WI38 (cell line): ENCODE results near the gene ASPG.

Source experiments
- H3K4me3 ChIP-seq: 2 replicates; pipeline ENCODE4 v1.5.1; 2011; ENCODE audit warnings: low read depth, mild to moderate bottlenecking, control low read depth, low read length
- TF ChIP-seq, protein P1 (sequence below): IDR thresholded peaks from 2 replicates; pipeline ENCODE4 v1.5.1; 2012; ENCODE audit warnings: low read depth, mild to moderate bottlenecking, control low read depth, low read length

The ASPG gene

DNA sequence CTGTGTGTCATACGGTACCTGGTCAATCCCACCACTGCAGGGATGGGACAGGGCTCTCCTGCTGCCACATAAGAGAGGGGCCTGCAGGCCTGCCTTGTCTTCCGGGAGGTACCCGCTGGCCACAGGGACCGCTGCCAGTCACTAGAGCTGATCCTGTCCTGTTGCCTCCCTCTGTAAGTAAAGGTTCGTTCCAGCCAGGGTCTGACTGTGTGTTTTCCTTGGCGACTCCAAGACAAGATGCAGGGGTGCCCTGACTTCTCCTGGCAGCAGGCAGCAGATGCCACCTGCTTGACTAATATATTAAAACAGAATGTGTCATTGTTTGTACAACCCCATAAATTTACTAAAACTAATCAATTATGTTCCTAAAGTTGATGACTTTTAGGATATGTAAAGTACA is 41.5 kb upstream of the ASPG start:
- H3K4me3 ChIP-seq: no peak overlapping the region
- TF ChIP-seq, protein P1, sequence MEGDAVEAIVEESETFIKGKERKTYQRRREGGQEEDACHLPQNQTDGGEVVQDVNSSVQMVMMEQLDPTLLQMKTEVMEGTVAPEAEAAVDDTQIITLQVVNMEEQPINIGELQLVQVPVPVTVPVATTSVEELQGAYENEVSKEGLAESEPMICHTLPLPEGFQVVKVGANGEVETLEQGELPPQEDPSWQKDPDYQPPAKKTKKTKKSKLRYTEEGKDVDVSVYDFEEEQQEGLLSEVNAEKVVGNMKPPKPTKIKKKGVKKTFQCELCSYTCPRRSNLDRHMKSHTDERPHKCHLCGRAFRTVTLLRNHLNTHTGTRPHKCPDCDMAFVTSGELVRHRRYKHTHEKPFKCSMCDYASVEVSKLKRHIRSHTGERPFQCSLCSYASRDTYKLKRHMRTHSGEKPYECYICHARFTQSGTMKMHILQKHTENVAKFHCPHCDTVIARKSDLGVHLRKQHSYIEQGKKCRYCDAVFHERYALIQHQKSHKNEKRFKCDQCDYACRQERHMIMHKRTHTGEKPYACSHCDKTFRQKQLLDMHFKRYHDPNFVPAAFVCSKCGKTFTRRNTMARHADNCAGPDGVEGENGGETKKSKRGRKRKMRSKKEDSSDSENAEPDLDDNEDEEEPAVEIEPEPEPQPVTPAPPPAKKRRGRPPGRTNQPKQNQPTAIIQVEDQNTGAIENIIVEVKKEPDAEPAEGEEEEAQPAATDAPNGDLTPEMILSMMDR: no peak

DNA sequence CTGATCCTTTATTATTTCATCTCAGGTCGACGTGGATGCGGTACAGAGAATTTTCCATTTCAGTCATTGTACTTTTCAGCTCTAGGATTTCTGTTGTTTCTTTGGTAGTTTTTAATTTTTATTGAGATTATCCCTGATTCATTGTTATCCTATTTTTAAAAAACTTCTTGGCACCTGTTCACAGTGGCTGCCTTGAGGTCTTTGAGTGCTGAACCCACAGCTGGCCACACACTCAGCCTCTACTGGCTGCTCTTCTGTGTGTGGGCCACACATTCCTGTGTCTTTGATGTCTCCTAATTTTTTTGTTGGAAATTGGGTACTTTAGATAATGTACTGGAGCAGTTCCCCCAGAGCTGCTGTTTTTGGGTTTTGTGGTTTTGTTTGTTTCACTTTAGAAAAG is 37.7 kb upstream of the ASPG start:
- H3K4me3 ChIP-seq: no peak overlapping the region
- TF ChIP-seq, protein P1: no peak

DNA sequence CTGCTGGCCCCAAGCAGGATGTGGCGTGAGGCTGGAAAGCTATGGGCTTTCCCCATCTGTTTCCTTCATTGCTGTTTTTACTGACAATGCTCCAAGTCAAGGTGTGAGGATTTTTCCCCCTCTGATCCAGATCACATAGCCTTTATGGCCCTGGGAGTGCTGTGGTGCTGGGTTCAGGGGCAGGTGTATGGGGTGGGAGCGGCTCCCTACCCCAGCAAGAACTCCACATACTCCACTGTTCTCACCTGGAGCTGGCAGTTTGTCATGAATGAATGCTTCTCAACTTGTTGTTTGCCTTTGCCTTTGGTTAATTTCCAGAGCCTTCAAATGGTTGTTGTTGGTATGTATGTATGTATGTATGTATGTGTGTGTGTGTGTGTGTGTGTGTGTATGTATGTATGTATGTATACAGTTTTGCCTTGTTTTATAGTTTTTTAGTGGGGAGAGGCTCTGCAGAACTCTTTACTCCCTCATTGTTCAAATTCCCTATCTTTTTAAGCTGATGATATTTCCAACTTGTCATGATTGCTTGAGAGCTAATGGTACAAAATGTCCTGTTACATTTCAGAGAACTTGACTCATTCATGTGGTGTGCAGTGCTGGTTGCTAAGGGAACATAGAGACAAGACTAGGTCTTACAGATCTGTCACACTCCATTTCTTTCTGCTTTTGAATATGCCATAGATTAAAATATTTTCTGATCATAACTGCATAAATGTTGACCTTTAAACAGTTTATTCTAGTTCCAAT is 36.6 kb upstream of the ASPG start:
- no peak overlapping the region for H3K4me3 ChIP-seq
- TF ChIP-seq, protein P1: no peak

DNA sequence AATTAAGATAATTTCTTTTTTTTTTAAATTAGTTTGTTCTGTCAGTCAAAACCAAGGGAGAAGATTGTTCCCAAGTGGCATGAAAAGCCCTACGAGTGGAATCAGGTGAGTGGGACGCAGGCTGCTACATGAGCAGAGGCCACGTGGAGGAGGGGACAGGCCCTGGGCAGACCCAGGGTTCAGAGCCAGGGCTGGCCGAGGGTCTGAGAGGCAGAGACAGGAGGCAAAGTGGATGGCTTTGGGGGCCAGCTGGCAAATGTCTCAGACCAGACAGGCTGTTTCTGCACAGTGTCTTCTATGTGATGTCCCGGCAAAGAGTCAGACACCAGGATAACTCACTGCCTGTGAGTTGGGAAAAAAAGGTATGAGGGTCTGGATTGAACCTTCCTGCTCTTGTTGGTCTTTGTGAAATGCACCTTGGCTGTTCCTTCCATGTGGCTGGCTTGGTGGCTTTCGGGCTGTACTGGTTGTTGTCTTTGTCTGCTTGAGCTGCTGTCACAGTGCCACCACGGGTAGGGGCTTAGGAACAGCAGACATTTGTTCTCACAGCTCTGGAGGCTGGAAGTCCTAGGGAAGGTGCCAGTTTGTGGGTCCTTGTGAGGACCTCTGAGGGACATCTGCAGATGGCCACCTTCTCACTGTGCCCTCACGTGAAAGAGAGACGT is 35.8 kb upstream of the ASPG start:
- H3K4me3 ChIP-seq: no peak overlapping the region
- TF ChIP-seq, protein P1: no peak

DNA sequence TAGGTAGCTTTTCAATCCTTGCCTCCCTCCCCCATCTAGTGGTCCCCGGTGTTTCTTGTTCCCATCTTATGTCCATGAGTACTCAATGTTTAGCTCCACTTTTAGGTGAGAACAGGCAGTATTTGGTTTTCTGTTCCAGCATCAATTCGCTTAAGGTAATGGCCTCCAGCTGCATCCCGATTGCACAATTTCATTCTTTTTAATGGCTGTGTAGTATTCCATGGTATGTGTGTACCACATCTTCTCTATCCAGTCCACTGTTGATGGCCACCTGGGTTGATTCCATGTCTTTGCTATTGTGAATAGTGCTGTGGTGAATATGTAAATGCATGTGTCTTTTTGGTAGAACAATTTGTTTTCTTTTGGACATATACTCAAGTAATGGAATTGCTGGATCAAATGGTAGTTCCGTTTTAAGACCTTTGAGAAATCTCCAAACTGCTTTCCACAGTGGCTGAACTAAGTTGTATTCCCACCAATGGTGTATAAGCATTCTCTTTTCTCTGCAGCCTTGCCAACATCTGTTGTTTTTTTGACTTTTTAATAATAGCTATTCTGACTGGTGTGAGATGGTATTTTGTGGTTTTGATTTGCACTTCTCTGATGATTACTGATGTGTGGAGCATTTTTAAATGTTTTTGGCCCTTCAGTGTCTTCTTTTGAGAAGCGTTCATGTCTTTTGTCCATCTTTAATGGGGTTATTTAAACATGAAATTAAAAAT is 34.2 kb upstream of the ASPG start:
- TF ChIP-seq, protein P1: no peak
- H3K4me3 ChIP-seq: no peak overlapping the region

DNA sequence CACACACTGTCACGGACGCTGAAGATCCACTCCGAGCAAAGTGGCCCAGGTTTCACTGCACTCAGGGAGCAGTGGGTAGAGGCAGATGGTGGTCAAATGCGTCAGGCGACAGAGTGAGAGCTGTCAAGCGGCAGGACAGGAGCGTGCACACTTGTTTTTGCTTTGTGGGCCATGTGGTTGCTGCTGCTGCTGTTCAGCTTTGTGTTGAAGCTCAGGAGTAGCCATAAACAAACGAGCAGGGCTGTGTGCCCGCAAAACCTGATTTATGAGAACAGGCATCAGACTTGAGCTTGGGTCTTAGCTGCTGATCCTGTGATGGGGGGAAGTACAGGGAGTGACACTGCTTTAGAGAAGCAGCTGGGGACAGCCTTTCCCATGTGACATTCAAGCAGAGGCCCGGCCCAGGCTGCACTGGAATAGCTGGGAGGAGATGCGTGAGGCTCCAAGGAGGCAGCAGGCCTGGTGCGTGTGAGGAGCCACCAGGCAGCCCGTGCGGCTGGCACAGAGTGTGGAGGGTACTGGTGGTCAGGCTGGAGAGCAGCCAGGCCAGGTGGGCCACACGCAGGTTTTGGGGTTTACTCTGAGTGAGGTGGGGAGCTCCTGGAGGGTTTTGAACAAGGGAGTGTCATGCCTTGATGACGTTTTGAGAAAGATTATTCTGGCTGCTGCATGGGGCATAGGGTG is 31.1 kb upstream of the ASPG start:
- TF ChIP-seq, protein P1: no peak
- no peak overlapping the region for H3K4me3 ChIP-seq
